Regular cardiac myocyte (primary cell): ENCODE measurements around the gene ATP10D. TPM values are rescaled to one million over a fixed set of nuclear protein-coding genes. Genes with fewer than 3 reads are reported as not detected.

Source experiments
- total RNA-seq: library from RNA; depleted of rRNA; stranded (reverse); fragments of >200 nt; gene quantifications from 2 replicates; pipeline ENCODE4 v1.2.3, GENCODE V29; 2014

The ATP10D gene
- total RNA-seq: 38.7 and 73.3 TPM in 2 replicates

GRCh38 chr4:47485047-47485692 lies at the start of gene ATP10D:
TSS of gene ATP10D (plus strand) at chr4:47485275. CDS start at chr4:47512541, 27,266 bp downstream.

DNA sequence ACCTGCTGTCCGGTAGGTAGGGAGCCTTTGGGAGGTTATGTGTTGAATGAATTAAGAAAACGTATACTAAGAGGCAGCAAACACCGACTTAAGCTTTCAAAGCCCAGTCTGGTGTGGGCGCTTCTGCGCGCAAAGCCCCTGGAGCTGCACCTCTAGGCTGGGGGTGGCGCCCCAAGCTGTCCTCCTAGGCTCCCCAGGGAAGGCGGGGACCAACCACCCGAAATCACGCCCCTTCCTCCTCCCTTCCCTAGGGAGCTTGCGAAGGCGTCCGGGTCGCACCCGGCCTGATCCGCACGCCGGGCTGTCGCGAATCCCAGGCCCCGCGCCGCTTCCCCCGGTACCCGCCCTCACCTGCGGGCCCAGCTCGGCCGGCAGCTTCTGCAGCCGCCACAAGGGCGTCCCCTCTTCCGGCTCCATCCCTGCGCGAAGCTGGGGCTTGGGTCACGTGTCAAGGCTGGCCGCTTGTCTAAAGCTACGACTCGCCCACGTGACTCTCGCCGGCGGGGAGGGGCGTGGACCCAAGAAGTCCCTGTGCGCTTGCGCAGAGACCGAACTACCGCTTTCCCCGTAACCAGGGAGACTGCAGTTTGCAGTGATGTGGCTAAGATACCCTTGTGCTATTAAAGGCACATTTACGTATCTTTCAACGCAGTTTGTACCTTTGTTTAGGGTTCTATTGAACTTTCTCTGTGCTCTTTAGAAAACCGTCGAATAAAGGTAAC lies 21.7 kb upstream of the ATP10D start, which contains the start of gene COMMD8:
Gene COMMD8, minus strand, starts transcription at position 468 of the 722 bp plus-strand sequence. Its CDS starts 51 bp downstream, at position 417.

Other genes with a start within 250 kb of the ATP10D start
- 30.2 and 44.5 TPM in 2 replicates for gene COMMD8, start 21.6 kb upstream of the ATP10D start, total RNA-seq